Measurements from ENCODE around the gene DDX1.

DDX1 gene

DNA sequence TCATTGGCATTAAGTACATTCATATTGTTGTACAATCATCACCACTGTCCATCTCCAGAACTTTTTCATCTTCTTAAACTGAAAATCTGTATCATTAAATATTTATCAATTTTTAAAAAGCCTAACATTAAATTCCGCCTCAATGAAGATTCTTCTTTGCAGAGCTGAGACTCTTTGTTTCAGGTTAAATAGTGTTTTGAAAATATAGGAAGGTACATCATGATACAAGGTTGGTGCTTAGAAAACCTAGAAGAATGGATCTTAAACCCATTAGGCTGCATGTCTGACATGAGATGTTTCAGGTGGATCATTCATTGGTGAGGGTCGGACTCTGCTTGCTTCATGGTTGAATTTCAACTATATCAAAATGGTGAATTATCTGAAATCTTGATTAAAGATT lies 30.5 kb downstream of the DDX1 start:
- CTCF ChIA-PET, result no interaction called here
- no peak for DNase-seq (ENCODE audit: extremely low spot score)
- POLR2A ChIA-PET, result no interaction called here
- TF ChIP-seq FOXM1 (IDR thresholded peaks at IDR 0.05; ENCODE audit: borderline replicate concordance) (no peak), FOXK2 (IDR thresholded peaks at IDR 0.05) (no peak), LEF1 (IDR thresholded peaks at IDR 0.05; ENCODE audit: borderline replicate concordance) (no peak), SP1 (IDR thresholded peaks at IDR 0.05) (no peak), HDGF (IDR thresholded peaks at IDR 0.05; ENCODE audit: borderline replicate concordance) (no peak), ELF4 (IDR thresholded peaks at IDR 0.05) (no peak), CTBP1 (IDR thresholded peaks at IDR 0.05; ENCODE audit: borderline replicate concordance) (no peak), L3MBTL2 (conservative IDR thresholded peaks at IDR 0.05) (no peak), ARNT (IDR thresholded peaks at IDR 0.05) (no peak), FOXA1 (IDR thresholded peaks at IDR 0.05) (no peak), TARDBP (IDR thresholded peaks at IDR 0.05) (no peak), ZNF384 (IDR thresholded peaks at IDR 0.05) (no peak)
- TF ChIP-seq, protein P1, sequence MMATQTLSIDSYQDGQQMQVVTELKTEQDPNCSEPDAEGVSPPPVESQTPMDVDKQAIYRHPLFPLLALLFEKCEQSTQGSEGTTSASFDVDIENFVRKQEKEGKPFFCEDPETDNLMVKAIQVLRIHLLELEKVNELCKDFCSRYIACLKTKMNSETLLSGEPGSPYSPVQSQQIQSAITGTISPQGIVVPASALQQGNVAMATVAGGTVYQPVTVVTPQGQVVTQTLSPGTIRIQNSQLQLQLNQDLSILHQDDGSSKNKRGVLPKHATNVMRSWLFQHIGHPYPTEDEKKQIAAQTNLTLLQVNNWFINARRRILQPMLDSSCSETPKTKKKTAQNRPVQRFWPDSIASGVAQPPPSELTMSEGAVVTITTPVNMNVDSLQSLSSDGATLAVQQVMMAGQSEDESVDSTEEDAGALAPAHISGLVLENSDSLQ (IDR thresholded peaks at IDR 0.05), result no peak

DNA sequence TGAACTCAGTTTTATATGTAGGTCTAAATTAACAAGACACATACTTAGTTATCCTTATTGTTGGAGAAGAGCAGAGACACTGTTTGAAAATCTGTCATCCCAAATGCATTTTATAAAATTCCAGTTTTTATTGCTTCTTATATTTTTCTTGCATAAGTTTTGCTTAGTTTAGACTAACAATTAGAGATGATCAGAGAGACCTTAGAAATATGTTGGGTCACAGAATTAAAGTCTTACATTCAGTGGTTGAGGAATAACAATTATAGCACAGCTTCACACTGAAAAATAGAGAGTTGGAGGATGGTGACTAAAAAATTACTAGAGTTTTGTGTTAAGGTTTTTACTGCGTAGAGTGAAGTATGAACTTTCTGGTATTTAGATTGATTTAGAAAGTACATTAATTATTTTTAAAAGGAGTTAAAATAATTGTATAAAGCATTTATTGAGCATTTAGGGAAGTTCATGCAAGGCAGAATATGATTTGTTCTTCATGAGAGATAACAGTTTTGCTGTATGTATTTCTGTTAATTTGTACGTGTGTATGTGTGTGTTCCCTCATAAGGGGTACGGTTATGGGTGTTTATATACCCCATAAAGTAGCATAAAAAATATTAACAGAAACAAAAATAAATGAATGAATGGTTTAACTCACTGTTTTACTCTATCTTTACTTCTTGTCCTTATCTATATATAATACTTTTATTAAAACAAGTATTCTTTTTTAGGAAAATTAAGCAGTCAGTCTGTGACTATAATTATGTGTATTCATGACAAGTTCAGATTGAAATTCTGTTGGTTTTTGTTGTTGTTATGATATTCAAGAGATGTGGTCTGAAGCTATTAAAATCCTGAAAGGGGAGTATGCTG lies 31.2 kb downstream of the DDX1 start:
- DNase-seq (ENCODE audit: extremely low spot score), result no peak
- TF ChIP-seq FOXM1 (IDR thresholded peaks at IDR 0.05; ENCODE audit: borderline replicate concordance), result no peak
- no peak for TF ChIP-seq SP1 (IDR thresholded peaks at IDR 0.05)
- no peak for TF ChIP-seq NFRKB (IDR thresholded peaks at IDR 0.05)
- TF ChIP-seq ELF4 (IDR thresholded peaks at IDR 0.05), result no peak
- no peak for TF ChIP-seq TARDBP (IDR thresholded peaks at IDR 0.05)
- no peak for TF ChIP-seq L3MBTL2 (conservative IDR thresholded peaks at IDR 0.05)
- no peak for TF ChIP-seq SUZ12 (IDR thresholded peaks at IDR 0.05)
- ChIA-PET CTCF (no interaction called here), POLR2A (no interaction called here)

DNA sequence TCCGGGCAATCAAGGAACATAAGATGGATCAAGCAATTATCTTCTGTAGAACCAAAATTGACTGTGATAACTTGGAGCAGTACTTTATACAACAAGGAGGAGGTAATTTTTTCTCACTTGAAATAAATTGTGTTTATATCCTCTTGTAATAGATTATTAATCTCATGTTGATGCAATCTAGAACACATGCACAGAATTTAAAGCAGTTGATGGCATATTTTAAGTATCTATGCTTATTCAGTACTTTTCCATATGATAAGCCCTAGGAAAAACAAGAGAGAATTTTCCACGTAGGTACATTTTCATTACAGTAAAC lies 31.8 kb downstream of the DDX1 start:
- TF ChIP-seq ZNF384 (IDR thresholded peaks at IDR 0.05) (no peak), TARDBP (IDR thresholded peaks at IDR 0.05) (no peak), FOXK2 (IDR thresholded peaks at IDR 0.05) (no peak), CTBP1 (IDR thresholded peaks at IDR 0.05; ENCODE audit: borderline replicate concordance) (no peak), SUZ12 (IDR thresholded peaks at IDR 0.05) (no peak), NFRKB (IDR thresholded peaks at IDR 0.05) (no peak), ELF4 (IDR thresholded peaks at IDR 0.05) (no peak), ARNT (IDR thresholded peaks at IDR 0.05) (no peak), L3MBTL2 (conservative IDR thresholded peaks at IDR 0.05) (no peak), SP1 (IDR thresholded peaks at IDR 0.05) (no peak), FOXA1 (IDR thresholded peaks at IDR 0.05) (no peak), HDGF (IDR thresholded peaks at IDR 0.05; ENCODE audit: borderline replicate concordance) (no peak), FOXM1 (IDR thresholded peaks at IDR 0.05; ENCODE audit: borderline replicate concordance) (no peak)
- DNase-seq (ENCODE audit: extremely low spot score), result no peak
- POLR2A ChIA-PET, result no interaction called here
- CTCF ChIA-PET, result no interaction called here

DNA sequence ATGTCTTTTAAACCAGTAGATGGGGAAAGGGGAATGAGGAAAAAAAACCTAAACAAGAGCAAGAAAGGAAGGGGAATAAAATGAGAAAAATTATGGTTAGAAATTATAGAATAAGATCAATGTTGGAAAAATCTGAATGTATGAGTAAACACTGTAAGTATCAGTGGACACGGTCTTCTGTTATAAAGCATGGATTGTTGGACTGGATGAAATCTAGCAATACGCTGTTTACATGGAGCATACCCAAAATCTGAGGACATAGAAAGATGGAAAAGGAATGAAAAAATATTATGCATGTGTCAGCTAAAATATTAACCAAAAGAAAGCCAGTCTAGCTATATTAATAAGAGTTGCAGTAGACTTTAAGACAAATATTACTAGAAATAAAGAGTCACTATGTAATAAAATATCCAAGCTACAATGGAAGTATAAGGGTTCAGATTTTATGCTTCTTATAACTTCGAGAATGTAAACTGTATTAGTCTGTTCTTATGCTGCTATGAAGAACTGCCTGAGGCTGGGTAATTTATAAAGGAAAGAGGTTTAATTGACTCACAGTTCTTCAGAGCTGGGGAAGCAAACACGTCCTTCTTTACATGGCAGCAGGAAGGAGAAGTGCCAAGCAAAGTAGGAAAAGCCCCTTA lies 32.4 kb downstream of the DDX1 start:
- ChIA-PET POLR2A (no interaction called here), CTCF (no interaction called here)
- DNase-seq (ENCODE audit: extremely low spot score), result no peak
- TF ChIP-seq ELF4 (IDR thresholded peaks at IDR 0.05) (no peak), SP1 (IDR thresholded peaks at IDR 0.05) (no peak), L3MBTL2 (conservative IDR thresholded peaks at IDR 0.05) (no peak), ZNF384 (IDR thresholded peaks at IDR 0.05) (no peak), CTBP1 (IDR thresholded peaks at IDR 0.05; ENCODE audit: borderline replicate concordance) (no peak)

DNA sequence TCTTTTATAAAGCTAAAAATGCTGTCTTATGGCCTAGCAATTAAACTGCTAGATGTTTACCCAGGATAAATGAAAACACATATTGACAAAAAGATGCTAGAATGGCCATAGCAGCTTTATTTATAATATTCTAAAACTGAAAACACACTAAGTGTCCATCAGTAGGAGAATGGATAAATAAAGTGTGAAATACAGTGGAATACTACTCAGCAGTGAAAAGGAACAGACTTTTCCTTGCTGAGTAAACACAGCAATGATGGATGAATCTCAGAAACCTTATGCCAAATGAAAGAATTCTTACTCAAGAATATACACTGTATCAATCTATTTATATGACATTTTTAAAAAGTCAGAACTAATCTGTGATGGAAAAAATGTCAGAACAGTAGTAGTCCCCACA lies 33.2 kb downstream of the DDX1 start:
- no peak for TF ChIP-seq SUZ12 (IDR thresholded peaks at IDR 0.05)
- no peak for TF ChIP-seq ARNT (IDR thresholded peaks at IDR 0.05)
- TF ChIP-seq ELF4 (IDR thresholded peaks at IDR 0.05), result no peak
- POLR2A ChIA-PET, result no interaction called here
- CTCF ChIA-PET, result no interaction called here
- no peak for DNase-seq (ENCODE audit: extremely low spot score)

DNA sequence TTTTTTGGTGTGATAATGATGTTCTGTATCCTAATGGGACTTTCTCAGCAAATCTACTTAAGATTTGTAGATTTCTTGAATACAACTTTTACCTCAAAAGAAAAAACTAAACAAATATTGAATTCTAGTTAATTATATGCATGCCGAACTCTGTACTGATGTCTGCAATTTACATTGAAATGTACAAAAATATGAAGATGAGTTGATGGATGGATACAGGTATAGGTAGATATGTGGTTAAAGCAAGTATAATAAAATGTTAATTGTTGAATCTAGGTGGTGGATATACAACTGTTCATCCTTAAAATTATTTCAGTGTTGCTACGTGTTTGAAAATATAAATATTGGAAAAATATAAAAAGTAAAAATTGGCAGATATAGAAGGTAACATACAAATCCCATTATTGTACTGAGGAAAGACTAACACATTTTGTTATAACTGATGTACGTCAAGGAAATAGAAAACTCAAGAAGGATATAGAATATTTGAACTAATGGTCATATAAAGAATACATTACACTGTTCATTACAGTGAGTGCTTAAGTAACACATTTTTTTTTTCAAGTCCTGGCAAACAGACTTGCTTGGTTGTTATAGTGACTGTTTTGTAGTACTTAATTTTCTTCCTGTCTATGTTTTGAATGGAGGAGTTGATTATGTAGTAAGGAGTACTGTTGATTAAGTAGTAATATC lies 33.8 kb downstream of the DDX1 start:
- TF ChIP-seq ARNT (IDR thresholded peaks at IDR 0.05), result no peak
- TF ChIP-seq NFRKB (IDR thresholded peaks at IDR 0.05), result no peak
- no peak for TF ChIP-seq TARDBP (IDR thresholded peaks at IDR 0.05)
- no peak for TF ChIP-seq FOXK2 (IDR thresholded peaks at IDR 0.05)
- ChIA-PET POLR2A (no interaction called here), CTCF (no interaction called here)
- DNase-seq (ENCODE audit: extremely low spot score), result no peak

DNA sequence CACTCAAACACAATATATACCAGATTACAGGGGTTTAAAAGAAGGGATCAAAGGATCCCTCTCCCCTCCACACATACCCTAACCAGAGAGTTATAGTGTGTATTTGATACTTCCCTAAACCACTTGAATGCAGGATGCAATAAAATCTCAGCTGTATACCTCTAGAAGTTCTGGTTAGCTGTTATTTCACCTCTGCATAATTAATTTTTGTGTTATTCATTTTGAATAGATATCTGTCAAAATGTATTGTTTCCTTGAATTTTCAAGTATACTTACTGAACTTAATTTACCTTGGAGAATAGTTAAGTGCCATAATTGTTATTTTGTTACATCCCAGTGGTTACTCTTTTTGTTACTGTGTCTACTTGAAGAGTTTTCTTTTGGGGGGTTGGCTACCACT lies 34.5 kb downstream of the DDX1 start:
- TF ChIP-seq FOXK2 (IDR thresholded peaks at IDR 0.05) (no peak), SUZ12 (IDR thresholded peaks at IDR 0.05) (no peak), ELF4 (IDR thresholded peaks at IDR 0.05) (no peak), LEF1 (IDR thresholded peaks at IDR 0.05; ENCODE audit: borderline replicate concordance) (no peak), FOXM1 (IDR thresholded peaks at IDR 0.05; ENCODE audit: borderline replicate concordance) (no peak), HDGF (IDR thresholded peaks at IDR 0.05; ENCODE audit: borderline replicate concordance) (no peak), L3MBTL2 (conservative IDR thresholded peaks at IDR 0.05) (no peak), ARNT (IDR thresholded peaks at IDR 0.05) (no peak), ZNF384 (IDR thresholded peaks at IDR 0.05) (no peak), BHLHE40 (IDR thresholded peaks at IDR 0.05; ENCODE audit: borderline replicate concordance) (no peak), TARDBP (IDR thresholded peaks at IDR 0.05) (no peak), NFRKB (IDR thresholded peaks at IDR 0.05) (no peak), FOXA1 (IDR thresholded peaks at IDR 0.05) (no peak), CTBP1 (IDR thresholded peaks at IDR 0.05; ENCODE audit: borderline replicate concordance) (no peak), SP1 (IDR thresholded peaks at IDR 0.05) (no peak)
- TF ChIP-seq, protein P1 (IDR thresholded peaks at IDR 0.05), result no peak

More for the DNA sequence above, 34.5 kb downstream of the DDX1 start:
- ChIA-PET CTCF (no interaction called here), POLR2A (no interaction called here)
- DNase-seq (ENCODE audit: extremely low spot score), result no peak

All from HEK293T (cell line).